NCI-H460 (cell line): ENCODE measurements around the gene PLOD2. TPM values are rescaled to one million over a fixed set of nuclear protein-coding genes. Genes with fewer than 3 reads are reported as not detected.
"Not testable (repeated sequence)": the region's sequence is repeated elsewhere in the genome, so short reads cannot be mapped to it uniquely, and the experiment has no call there.

Experiments used
- DNase-seq: peaks from one replicate; pipeline ENCODE4 v3.0.0-alpha.2; 2016; ENCODE audit warnings: low read depth; ENCODE audit errors: extremely low read depth
- total RNA-seq: library from RNA; depleted of rRNA; stranded (reverse); fragments of >200 nt; shearing (Covaris generic); gene quantifications from 2 replicates; pipeline ENCODE4 v1.2.3, GENCODE V29; 2014

Gene PLOD2
- total RNA-seq, 1 experiment from 2014 or later: 39.5 TPM

GRCh38 chr3:146142757-146143156, 18.2 kb downstream of the PLOD2 start:
- DNase-seq: no peak

GRCh38 chr3:146139586-146140110, 21.3 kb downstream of the PLOD2 start:
- no peak for DNase-seq

- DNase-seq: no peak
These were observed 22.1 kb downstream of the PLOD2 start for GRCh38 chr3:146138902-146139301.

GRCh38 chr3:146136647-146137046, 24.3 kb downstream of the PLOD2 start:
- no peak for DNase-seq

- DNase-seq: no peak
These were observed 26.5 kb downstream of the PLOD2 start for GRCh38 chr3:146134348-146135117.

- DNase-seq: no peak
These were observed 27.5 kb downstream of the PLOD2 start for GRCh38 chr3:146133441-146133840.

DNA sequence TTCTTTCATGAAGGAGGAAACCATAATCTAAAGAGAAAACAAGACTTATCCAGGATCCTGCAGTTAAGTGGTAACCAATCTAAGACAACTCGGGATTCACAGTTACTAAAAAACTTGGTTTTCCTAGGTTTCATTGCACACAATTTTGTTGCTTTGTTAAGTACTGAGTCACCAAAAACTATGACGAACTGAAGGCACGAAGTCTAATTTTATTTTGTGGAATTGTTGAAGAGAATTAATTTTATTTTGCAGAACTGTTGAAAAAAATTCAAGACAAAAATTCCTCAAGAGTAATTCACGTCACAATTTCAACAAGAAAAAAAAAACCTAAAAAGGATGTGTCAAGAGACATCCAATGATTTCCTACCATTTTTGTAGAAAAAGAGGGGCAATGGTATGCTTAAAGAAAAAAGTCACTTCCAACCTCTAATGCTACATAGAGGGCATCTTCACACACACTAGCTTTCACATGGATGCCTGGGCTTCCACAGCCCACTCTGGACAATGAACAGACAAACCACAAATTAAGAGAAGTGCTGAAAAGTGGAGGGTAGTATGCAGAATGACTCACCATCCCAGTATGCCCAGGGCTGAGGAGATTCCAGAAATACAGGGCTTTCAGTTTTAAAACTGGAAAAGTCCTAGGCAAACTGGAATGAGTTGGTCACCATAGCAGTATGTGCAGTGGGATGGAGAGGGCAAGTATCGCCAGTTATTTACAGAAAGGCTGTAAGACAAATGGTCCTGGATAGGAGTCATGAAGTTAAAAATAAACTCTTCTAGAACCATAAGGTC, 29.2 kb downstream of the PLOD2 start:
- DNase-seq: no peak

DNA sequence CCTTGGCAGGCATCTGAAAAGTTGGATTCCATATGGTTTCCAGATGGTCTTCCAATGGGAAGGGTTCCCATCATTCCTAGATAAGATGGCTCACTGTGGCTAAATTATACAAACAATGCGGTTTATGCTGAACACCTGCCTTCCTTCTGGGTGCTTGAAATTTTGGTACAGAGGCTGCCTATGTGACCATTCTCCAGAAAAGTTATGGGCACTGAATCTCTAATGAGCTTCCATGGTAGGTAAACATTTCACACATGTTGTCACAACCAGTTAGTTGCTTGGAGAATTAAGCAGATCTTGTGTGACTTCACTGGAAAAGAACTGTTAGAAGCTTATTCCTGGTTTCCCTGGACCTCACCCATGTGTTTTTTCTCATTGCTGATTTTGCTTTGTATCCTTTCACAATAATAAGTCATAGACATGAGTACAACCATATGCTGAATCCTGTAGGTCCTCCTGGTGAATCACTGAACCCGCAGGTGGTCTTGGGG, 30.1 kb downstream of the PLOD2 start:
- no peak for DNase-seq

GRCh38 chr3:146129750-146130149, 31.2 kb downstream of the PLOD2 start:
- DNase-seq: no peak

DNA sequence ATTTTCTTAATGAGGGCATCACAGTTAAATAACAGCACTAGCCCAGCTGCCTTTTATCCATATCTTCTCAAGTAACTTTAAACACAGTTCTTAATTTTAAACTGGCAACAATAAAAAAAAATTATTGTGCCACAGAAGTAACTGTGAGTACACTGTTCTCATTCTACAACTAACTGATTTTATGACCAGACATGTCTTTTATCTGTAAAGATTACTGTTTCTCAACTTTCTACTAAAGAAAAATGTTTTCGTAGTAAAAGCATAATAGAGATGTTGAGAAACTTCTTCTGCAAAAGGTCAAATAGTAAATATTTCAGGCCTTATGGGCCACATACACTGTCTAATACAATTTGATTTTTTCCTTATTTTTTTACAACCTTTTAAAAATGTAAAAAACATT, 32.0 kb downstream of the PLOD2 start:
- no peak for DNase-seq

GRCh38 chr3:146128179-146128578, 32.8 kb downstream of the PLOD2 start:
- DNase-seq: no peak

- DNase-seq: peak; percentile 2
These were observed 35.0 kb downstream of the PLOD2 start for GRCh38 chr3:146125951-146126350.

DNA sequence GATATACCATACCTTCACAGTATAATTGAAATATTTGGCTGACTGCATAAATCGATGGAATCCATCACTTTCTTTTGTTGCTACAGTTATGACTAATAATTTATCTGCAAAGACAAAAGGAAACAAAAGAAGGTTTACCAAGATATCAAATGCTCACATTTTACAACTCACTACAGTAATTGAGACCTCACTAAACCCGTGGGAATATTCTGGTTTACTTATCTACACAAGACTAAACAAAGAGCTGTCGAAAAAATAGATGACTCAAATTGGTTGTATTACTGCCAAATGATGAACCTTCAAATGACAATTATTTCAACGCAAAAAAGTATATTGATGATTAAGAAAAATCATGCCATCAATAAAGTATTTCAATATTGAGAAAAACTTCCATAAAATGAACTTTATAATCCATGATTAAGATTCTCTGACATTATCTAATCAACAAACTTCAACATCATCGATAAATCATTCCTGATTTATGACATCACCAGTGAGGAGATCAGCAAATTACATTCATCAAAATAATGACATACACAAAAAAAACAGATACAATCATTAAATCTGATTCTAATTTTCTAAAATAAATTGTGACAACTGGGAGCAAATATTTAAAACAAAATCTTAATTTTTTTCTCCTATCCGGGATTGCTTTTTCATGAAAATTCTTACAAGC, 36.7 kb downstream of the PLOD2 start:
- no peak for DNase-seq

GRCh38 chr3:146117406-146118285, 43.3 kb downstream of the PLOD2 start:
- no peak for DNase-seq

GRCh38 chr3:146115619-146116018, 45.4 kb downstream of the PLOD2 start:
- no peak for DNase-seq

- DNase-seq: not testable (repeated sequence)
These were observed 47.2 kb downstream of the PLOD2 start for GRCh38 chr3:146113804-146114203.

DNA sequence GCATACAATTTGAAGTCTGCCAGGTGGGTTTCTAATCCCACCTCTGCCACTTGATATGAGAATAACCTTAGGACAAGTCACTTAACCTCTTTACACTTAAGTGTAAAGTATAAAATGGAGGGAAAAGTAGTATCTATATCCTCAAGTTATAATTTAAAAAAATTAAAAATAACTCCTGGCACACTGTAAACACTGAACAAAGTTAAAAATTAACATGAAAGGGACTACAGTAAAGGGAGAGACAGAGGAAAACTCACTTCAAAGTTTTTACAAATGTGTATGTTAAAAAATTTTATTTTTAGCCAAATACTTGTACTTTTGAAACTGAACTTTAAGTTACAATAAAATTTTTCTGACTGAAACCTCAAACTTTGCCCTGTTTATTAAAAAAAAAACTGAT, 49.6 kb downstream of the PLOD2 start:
- no peak for DNase-seq

GRCh38 chr3:146110161-146110560, 50.8 kb downstream of the PLOD2 start:
- DNase-seq: no peak

- no peak for DNase-seq
These were observed 54.0 kb downstream of the PLOD2 start for GRCh38 chr3:146106986-146107385.

DNA sequence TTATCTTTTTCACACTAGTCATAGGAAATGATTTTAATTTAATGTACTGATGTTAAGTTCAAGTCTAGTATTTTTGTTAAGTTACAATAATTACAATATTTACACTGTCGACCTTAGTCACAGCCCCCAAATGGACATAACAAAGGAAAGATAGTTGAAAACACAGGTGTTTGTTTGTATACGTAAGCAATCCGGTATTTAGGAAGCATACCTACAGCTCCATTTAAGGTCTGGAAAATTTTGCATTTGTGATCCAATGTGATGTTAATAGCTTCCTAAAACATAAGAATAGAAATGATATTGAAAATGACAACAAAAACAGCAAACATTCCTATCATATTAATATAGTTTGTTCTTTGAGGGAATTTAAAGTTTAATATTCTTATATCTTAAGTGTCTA, 56.9 kb downstream of the PLOD2 start:
- no peak for DNase-seq
